ENCODE measurements around the gene CELF5.

Gene CELF5

GRCh38 chr19:3248728-3249326 is 24.4 kb downstream of the CELF5 start:
- DNase-seq, result no peak

GRCh38 chr19:3249408-3249807 is 24.9 kb downstream of the CELF5 start:
- peak; percentile 15 to 24 for DNase-seq

- peak; percentile 56 to 63 for DNase-seq
These were observed 26.2 kb downstream of the CELF5 start for GRCh38 chr19:3250675-3251074.

GRCh38 chr19:3251229-3251628 is 26.8 kb downstream of the CELF5 start:
- no peak for DNase-seq

- no peak for DNase-seq
These were observed 28.2 kb downstream of the CELF5 start for GRCh38 chr19:3252650-3253049.

- no peak for DNase-seq
These were observed 28.8 kb downstream of the CELF5 start for GRCh38 chr19:3253270-3253669.

GRCh38 chr19:3254520-3254919 is 30.1 kb downstream of the CELF5 start:
- DNase-seq, result no peak

GRCh38 chr19:3257071-3257470 is 32.6 kb downstream of the CELF5 start:
- DNase-seq, result no peak

- no peak for DNase-seq
These were observed 37.9 kb downstream of the CELF5 start for GRCh38 chr19:3262362-3262761.

GRCh38 chr19:3263866-3264265 is 39.4 kb downstream of the CELF5 start:
- no peak for DNase-seq

GRCh38 chr19:3265432-3265831 is 41.0 kb downstream of the CELF5 start:
- DNase-seq, result no peak

- DNase-seq, result no peak
These were observed 41.7 kb downstream of the CELF5 start for GRCh38 chr19:3266092-3266693.

- no peak for DNase-seq
These were observed 42.5 kb downstream of the CELF5 start for GRCh38 chr19:3266792-3267514.

- DNase-seq, result no peak
These were observed 43.9 kb downstream of the CELF5 start for GRCh38 chr19:3268326-3268725.

- no peak for DNase-seq
These were observed 44.3 kb downstream of the CELF5 start for GRCh38 chr19:3268763-3269162.

GRCh38 chr19:3269916-3270671 is 45.6 kb downstream of the CELF5 start:
- no peak for DNase-seq

GRCh38 chr19:3270902-3271301 is 46.4 kb downstream of the CELF5 start:
- peak; percentile 36 to 47 for DNase-seq

GRCh38 chr19:3272401-3272931 is 48.0 kb downstream of the CELF5 start:
- DNase-seq, result no peak

- no peak for DNase-seq
These were observed 48.5 kb downstream of the CELF5 start for GRCh38 chr19:3272952-3273351.

GRCh38 chr19:3274245-3274941 is 49.9 kb downstream of the CELF5 start:
- DNase-seq, result no peak

- DNase-seq, result peak; percentile 39 to 71
These were observed 50.6 kb downstream of the CELF5 start for GRCh38 chr19:3274942-3275582.

Data from activated CD4-positive, alpha-beta T cell treated with anti-CD3 and anti-CD28 coated beads, Interleukin-2, amount 50 U/mL, for 48 hours (primary cell).